HEK293 (cell line): ENCODE results near the gene GRB2.

ENCODE experiments used
- CTCF ChIA-PET: fragments of 350-600 bp; formaldehyde crosslinking; extraction: SDS; loops from one replicate; lab custom pipeline; 2021; ENCODE audit warnings: antibody characterized with exemption; lab: Yijun Ruan, JAX
- POLR2A ChIA-PET: fragments of 300-600 bp; formaldehyde crosslinking; extraction: SDS; loops from one replicate; lab custom pipeline; 2020; ENCODE audit warnings: antibody characterized with exemption, inconsistent platforms; lab: Yijun Ruan, JAX
- H3K27ac ChIP-seq: fragments of 200-500 bp; sonication (Bioruptor generic); 2 replicates; pipeline ENCODE4 v1.5.1; 2014; ENCODE audit warnings: low read depth, low read length, control low read depth, inconsistent platforms; ENCODE audit errors: extremely low read depth
- H3K36me3 ChIP-seq, 2 experiments: fragments of 200-500 bp in 1 of 2; sonication (Bioruptor generic) in 1 of 2; 1 replicate in 1 of 2; 2 replicates in 1 of 2; pipeline ENCODE4 v1.5.1; 2014 to 2017; ENCODE audit warnings: inconsistent platforms in 2 of 2, low read length in 2 of 2; ENCODE audit not compliant: control insufficient read depth in 2 of 2, insufficient read depth in 1 of 2
- H3K4me1 ChIP-seq: fragments of 200-500 bp; sonication (Bioruptor generic); 2 replicates; pipeline ENCODE4 v1.5.1; 2014; ENCODE audit warnings: mild to moderate bottlenecking, low read length, inconsistent platforms; ENCODE audit not compliant: control insufficient read depth, insufficient read depth
- H3K4me3 ChIP-seq: 2 replicates; pipeline ENCODE4 v1.5.1; 2011; ENCODE audit warnings: low read depth, mild to moderate bottlenecking, control low read depth, low read length, moderate library complexity
- H3K9me3 ChIP-seq: fragments of 200-500 bp; sonication (Bioruptor generic); 2 replicates; pipeline ENCODE4 v1.5.1; 2014; ENCODE audit warnings: low read depth, low read length, inconsistent platforms; ENCODE audit not compliant: control insufficient read depth, insufficient read depth
- EGR2 ChIP-seq: fragments of 450-650 bp; formaldehyde crosslinking; IDR thresholded peaks from 2 replicates; pipeline ENCODE4 v1.5.1; 2016; ENCODE audit warnings: low read depth, missing biosample characterization, missing genetic modification characterization
- KLF1 ChIP-seq: fragments of 450-650 bp; formaldehyde crosslinking; IDR thresholded peaks from 2 replicates; pipeline ENCODE4 v1.5.1; 2016; ENCODE audit warnings: missing biosample characterization, missing genetic modification characterization
- MZF1 ChIP-seq: fragments of 450-650 bp; formaldehyde crosslinking; IDR thresholded peaks from 2 replicates; pipeline ENCODE4 v1.5.1; 2017; ENCODE audit warnings: missing biosample characterization, missing genetic modification characterization, borderline replicate concordance
- SALL2 ChIP-seq: fragments of 450-650 bp; formaldehyde crosslinking; IDR thresholded peaks from 2 replicates; pipeline ENCODE4 v1.5.0; 2017; ENCODE audit warnings: missing biosample characterization, mild to moderate bottlenecking, missing genetic modification characterization, borderline replicate concordance
- SP3 ChIP-seq: fragments of 450-650 bp; formaldehyde crosslinking; IDR thresholded peaks from 2 replicates; pipeline ENCODE4 v1.5.1; 2016; ENCODE audit warnings: missing biosample characterization, missing genetic modification characterization
- ZFP37 ChIP-seq: fragments of 450-650 bp; formaldehyde crosslinking; IDR thresholded peaks from 2 replicates; pipeline ENCODE4 v1.5.1; 2016; ENCODE audit warnings: missing biosample characterization, missing genetic modification characterization
- ZNF10 ChIP-seq: fragments of 450-650 bp; formaldehyde crosslinking; IDR thresholded peaks from 2 replicates; pipeline ENCODE4 v1.5.1; 2017; ENCODE audit warnings: missing biosample characterization, missing genetic modification characterization
- ZNF133 ChIP-seq: fragments of 450-650 bp; formaldehyde crosslinking; IDR thresholded peaks from 2 replicates; pipeline ENCODE4 v1.5.1; 2016; ENCODE audit warnings: missing biosample characterization, missing genetic modification characterization
- ZNF146 ChIP-seq: fragments of 450-650 bp; formaldehyde crosslinking; IDR thresholded peaks from 2 replicates; pipeline ENCODE4 v1.5.1; 2016; ENCODE audit warnings: missing biosample characterization, missing genetic modification characterization
- ZNF211 ChIP-seq: fragments of 450-650 bp; formaldehyde crosslinking; IDR thresholded peaks from 2 replicates; pipeline ENCODE4 v1.5.1; 2016; ENCODE audit warnings: low read depth, missing biosample characterization, missing genetic modification characterization
- ZNF23 ChIP-seq: fragments of 450-650 bp; formaldehyde crosslinking; IDR thresholded peaks from 2 replicates; pipeline ENCODE4 v1.5.1; 2016; ENCODE audit warnings: missing biosample characterization, missing genetic modification characterization, borderline replicate concordance
- ZNF48 ChIP-seq: fragments of 450-650 bp; formaldehyde crosslinking; IDR thresholded peaks from 2 replicates; pipeline ENCODE4 v1.5.1; 2016; ENCODE audit warnings: missing biosample characterization, missing genetic modification characterization
- TF ChIP-seq, protein P1 (sequence below): fragments of 450-650 bp; formaldehyde crosslinking; IDR thresholded peaks from 2 replicates; pipeline ENCODE4 v1.5.1; 2017; ENCODE audit warnings: missing biosample characterization, missing genetic modification characterization
- TF ChIP-seq, protein P2 (sequence below): fragments of 450-650 bp; formaldehyde crosslinking; IDR thresholded peaks from 2 replicates; pipeline ENCODE4 v1.5.1; 2016; ENCODE audit warnings: missing biosample characterization, missing genetic modification characterization
- TF ChIP-seq, protein P3 (sequence below): fragments of 450-650 bp; formaldehyde crosslinking; conservative IDR thresholded peaks from 2 replicates; pipeline ENCODE4 v1.5.1; 2016; ENCODE audit warnings: low read depth, missing biosample characterization, missing genetic modification characterization
- TF ChIP-seq, protein P4 (sequence below): fragments of 450-650 bp; formaldehyde crosslinking; IDR thresholded peaks from 2 replicates; pipeline ENCODE4 v1.5.1; 2017; ENCODE audit warnings: missing biosample characterization, missing genetic modification characterization
- TF ChIP-seq, protein P5 (sequence below): fragments of 450-650 bp; formaldehyde crosslinking; IDR thresholded peaks from 2 replicates; pipeline ENCODE4 v1.5.1; 2016; ENCODE audit warnings: missing biosample characterization, missing genetic modification characterization

The GRB2 gene

DNA sequence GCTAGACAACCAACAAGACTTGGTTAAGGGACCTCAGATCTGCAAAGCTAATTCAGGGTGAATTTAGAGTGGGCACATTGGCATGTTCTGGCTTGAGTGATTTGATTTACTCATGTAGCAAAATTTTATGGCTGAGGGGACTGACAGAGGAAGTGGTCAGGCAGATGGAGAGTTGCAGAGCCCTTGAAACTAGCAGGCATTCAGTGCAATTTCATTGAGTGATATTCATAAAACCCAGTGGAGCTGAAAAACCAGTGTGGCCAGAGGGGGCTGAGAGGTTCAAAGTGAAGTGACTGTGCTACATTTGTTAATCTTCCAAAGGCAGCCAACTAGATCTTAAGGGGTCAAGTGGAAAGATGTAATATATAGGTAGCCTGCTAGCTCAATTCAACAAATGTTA is 48.7 kb upstream of the GRB2 start:
- TF ChIP-seq, protein P1, sequence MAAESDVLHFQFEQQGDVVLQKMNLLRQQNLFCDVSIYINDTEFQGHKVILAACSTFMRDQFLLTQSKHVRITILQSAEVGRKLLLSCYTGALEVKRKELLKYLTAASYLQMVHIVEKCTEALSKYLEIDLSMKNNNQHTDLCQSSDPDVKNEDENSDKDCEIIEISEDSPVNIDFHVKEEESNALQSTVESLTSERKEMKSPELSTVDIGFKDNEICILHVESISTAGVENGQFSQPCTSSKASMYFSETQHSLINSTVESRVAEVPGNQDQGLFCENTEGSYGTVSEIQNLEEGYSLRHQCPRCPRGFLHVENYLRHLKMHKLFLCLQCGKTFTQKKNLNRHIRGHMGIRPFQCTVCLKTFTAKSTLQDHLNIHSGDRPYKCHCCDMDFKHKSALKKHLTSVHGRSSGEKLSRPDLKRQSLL (tag by site-specific recombination) = no peak
- Histone ChIP-seq H3K4me1 (peaks cover 12% of the 10 kb centered on the region), H3K9me3 (no peaks in the 10 kb centered on the region), H3K36me3 (no peaks in the 10 kb centered on the region), H3K27ac (no peak overlapping the region), H3K4me3 (no peak overlapping the region)
- ChIA-PET POLR2A (interaction anchor here (0.7 to 1.0 kb wide), 2 partner anchors 13 to 165 kb away, joined by 3 read pairs; partner anchors contain the start of gene SLC25A19), CTCF (interaction anchor here (0.6 to 2.0 kb wide), 9 partner anchors 10 to 339 kb away, joined by 3 to 7 read pairs (median 4); partner anchors contain the start of gene SMIM5)

DNA sequence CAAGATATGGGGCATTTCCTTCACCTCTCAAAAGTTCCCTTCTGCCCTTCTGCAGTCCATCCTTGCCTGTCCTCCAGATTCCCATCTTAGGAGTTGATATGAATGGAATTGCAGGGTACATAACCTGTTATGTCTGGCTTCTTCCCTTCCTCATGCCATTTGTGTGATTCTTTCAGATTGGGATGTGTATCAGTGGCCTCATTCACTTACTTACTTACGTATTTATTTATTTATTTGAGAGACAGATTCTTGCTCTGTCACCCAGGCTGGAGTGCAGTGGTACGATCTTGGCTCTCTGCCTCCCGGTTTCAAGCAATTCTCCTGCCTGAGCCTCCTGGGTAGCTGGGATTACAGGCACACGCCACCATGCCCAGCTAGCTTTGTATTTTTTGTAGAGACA is 44.8 kb upstream of the GRB2 start:
- no peaks in the 10 kb centered on the region for H3K36me3 ChIP-seq
- no peak overlapping the region for H3K27ac ChIP-seq
- no peak overlapping the region for H3K4me3 ChIP-seq
- POLR2A ChIA-PET = no interaction called here
- no peak for TF ChIP-seq ZNF10 (tag by site-specific recombination)
- TF ChIP-seq, protein P2, sequence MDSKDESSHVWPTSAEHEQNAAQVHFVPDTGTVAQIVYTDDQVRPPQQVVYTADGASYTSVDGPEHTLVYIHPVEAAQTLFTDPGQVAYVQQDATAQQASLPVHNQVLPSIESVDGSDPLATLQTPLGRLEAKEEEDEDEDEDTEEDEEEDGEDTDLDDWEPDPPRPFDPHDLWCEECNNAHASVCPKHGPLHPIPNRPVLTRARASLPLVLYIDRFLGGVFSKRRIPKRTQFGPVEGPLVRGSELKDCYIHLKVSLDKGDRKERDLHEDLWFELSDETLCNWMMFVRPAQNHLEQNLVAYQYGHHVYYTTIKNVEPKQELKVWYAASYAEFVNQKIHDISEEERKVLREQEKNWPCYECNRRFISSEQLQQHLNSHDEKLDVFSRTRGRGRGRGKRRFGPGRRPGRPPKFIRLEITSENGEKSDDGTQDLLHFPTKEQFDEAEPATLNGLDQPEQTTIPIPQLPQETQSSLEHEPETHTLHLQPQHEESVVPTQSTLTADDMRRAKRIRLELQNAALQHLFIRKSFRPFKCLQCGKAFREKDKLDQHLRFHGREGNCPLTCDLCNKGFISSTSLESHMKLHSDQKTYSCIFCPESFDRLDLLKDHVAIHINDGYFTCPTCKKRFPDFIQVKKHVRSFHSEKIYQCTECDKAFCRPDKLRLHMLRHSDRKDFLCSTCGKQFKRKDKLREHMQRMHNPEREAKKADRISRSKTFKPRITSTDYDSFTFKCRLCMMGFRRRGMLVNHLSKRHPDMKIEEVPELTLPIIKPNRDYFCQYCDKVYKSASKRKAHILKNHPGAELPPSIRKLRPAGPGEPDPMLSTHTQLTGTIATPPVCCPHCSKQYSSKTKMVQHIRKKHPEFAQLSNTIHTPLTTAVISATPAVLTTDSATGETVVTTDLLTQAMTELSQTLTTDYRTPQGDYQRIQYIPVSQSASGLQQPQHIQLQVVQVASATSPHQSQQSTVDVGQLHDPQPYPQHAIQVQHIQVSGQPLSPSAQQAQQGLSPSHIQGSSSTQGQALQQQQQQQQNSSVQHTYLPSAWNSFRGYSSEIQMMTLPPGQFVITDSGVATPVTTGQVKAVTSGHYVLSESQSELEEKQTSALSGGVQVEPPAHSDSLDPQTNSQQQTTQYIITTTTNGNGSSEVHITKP (tag by site-specific recombination) = peak; percentile 73; the same call in 1 of the 2 replicates
- H3K9me3 ChIP-seq = no peaks in the 10 kb centered on the region
- H3K4me1 ChIP-seq = no peaks in the 10 kb centered on the region
- CTCF ChIA-PET = no interaction called here

DNA sequence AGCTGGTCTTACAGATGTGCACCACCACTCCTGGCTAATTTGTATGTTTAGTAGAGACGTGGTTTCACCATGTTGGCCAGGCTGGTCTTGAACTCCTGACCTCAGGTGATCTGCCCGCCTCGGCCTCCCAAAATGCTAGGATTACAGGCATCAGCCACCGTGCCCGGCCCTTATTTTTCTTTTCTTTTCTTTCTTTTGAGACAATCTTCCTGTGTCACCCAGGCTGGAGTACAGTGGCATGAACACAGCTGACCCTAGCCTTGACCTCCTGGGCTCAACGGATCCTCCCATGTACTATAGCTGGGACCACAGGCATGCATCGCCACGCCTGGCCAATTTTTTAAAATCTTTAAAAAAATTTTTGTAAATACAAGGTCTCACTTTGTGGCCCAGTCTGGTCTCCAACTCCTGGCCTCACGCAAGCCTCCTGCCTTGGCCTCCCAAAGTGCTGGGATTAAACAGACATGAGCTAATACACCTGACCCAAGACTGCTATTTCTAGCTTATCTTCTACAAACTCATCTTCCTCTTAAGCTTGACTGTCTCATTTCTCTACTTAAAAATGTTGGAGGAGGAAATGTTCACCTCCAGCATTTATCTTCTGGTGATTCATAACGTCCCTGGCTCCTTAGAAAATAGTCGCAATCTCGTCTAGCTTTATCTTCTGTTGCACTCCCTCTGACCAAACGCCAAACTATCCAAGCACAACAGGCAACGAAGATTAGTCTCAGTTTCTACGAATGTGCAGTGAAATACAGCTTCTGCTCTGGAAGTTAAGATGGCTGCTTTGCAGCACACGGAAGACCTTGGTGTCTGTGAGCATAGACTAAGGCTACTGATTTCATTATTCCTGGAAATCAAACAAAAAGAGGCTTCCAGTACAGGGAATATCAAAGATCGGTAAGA is 42.7 kb upstream of the GRB2 start:
- POLR2A ChIA-PET = interaction anchor here (0.6 to 1.5 kb wide), 3 partner anchors 8 to 249 kb away, joined by 4 to 8 read pairs (median 4); partner anchors contain the start of gene TMEM94
- H3K27ac ChIP-seq = no peak overlapping the region
- H3K9me3 ChIP-seq = no peaks in the 10 kb centered on the region
- no peak overlapping the region for H3K4me3 ChIP-seq
- no peaks in the 10 kb centered on the region for H3K4me1 ChIP-seq
- H3K36me3 ChIP-seq = no peaks in the 10 kb centered on the region
- CTCF ChIA-PET = interaction anchor here (0.9 to 1.3 kb wide), 5 partner anchors 8 to 177 kb away, joined by 3 to 4 read pairs (median 4); partner anchors contain the start of genes MIF4GD and TMEM94
- no peak for TF ChIP-seq ZNF211 (tag by site-specific recombination)
- TF ChIP-seq KLF1 = no peak
- TF ChIP-seq SALL2 = no peak
- no peak for TF ChIP-seq ZNF23
- TF ChIP-seq, protein P3, sequence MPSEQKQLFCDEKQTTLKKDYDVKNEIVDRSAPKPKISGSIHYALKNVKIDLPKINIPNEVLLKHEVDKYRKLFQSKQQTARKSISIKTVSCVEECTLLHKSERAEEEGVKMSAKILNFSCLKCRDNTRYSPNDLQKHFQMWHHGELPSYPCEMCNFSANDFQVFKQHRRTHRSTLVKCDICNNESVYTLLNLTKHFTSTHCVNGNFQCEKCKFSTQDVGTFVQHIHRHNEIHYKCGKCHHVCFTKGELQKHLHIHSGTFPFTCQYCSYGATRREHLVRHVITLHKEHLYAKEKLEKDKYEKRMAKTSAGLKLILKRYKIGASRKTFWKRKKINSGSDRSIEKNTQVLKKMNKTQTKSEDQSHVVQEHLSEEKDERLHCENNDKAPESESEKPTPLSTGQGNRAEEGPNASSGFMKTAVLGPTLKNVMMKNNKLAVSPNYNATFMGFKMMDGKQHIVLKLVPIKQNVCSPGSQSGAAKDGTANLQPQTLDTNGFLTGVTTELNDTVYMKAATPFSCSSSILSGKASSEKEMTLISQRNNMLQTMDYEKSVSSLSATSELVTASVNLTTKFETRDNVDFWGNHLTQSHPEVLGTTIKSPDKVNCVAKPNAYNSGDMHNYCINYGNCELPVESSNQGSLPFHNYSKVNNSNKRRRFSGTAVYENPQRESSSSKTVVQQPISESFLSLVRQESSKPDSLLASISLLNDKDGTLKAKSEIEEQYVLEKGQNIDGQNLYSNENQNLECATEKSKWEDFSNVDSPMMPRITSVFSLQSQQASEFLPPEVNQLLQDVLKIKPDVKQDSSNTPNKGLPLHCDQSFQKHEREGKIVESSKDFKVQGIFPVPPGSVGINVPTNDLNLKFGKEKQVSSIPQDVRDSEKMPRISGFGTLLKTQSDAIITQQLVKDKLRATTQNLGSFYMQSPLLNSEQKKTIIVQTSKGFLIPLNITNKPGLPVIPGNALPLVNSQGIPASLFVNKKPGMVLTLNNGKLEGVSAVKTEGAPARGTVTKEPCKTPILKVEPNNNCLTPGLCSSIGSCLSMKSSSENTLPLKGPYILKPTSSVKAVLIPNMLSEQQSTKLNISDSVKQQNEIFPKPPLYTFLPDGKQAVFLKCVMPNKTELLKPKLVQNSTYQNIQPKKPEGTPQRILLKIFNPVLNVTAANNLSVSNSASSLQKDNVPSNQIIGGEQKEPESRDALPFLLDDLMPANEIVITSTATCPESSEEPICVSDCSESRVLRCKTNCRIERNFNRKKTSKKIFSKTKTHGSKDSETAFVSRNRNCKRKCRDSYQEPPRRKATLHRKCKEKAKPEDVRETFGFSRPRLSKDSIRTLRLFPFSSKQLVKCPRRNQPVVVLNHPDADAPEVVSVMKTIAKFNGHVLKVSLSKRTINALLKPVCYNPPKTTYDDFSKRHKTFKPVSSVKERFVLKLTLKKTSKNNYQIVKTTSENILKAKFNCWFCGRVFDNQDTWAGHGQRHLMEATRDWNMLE = no peak
- no peak for TF ChIP-seq MZF1 (tag by site-specific recombination)
- no peak for TF ChIP-seq ZFP37 (tag by site-specific recombination)
- TF ChIP-seq, protein P4, sequence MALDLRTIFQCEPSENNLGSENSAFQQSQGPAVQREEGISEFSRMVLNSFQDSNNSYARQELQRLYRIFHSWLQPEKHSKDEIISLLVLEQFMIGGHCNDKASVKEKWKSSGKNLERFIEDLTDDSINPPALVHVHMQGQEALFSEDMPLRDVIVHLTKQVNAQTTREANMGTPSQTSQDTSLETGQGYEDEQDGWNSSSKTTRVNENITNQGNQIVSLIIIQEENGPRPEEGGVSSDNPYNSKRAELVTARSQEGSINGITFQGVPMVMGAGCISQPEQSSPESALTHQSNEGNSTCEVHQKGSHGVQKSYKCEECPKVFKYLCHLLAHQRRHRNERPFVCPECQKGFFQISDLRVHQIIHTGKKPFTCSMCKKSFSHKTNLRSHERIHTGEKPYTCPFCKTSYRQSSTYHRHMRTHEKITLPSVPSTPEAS (tag by site-specific recombination) = no peak
- TF ChIP-seq ZNF133 = no peak
- TF ChIP-seq EGR2 (tag by site-specific recombination) = no peak
- TF ChIP-seq, protein P5, sequence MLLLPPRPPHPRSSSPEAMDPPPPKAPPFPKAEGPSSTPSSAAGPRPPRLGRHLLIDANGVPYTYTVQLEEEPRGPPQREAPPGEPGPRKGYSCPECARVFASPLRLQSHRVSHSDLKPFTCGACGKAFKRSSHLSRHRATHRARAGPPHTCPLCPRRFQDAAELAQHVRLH (tag by site-specific recombination) = no peak
- no peak for TF ChIP-seq ZNF48 (tag by site-specific recombination)
- no peak for TF ChIP-seq ZNF146 (tag by site-specific recombination)
- no peak for TF ChIP-seq SP3 (tag by site-specific recombination)
